ENCODE results near the gene EML6. TPM values are rescaled to one million over a fixed set of nuclear protein-coding genes. Genes with fewer than 3 reads are reported as not detected.

EML6 gene
- total RNA-seq, 1 donor from 2014 or later = 1.6 TPM

DNA sequence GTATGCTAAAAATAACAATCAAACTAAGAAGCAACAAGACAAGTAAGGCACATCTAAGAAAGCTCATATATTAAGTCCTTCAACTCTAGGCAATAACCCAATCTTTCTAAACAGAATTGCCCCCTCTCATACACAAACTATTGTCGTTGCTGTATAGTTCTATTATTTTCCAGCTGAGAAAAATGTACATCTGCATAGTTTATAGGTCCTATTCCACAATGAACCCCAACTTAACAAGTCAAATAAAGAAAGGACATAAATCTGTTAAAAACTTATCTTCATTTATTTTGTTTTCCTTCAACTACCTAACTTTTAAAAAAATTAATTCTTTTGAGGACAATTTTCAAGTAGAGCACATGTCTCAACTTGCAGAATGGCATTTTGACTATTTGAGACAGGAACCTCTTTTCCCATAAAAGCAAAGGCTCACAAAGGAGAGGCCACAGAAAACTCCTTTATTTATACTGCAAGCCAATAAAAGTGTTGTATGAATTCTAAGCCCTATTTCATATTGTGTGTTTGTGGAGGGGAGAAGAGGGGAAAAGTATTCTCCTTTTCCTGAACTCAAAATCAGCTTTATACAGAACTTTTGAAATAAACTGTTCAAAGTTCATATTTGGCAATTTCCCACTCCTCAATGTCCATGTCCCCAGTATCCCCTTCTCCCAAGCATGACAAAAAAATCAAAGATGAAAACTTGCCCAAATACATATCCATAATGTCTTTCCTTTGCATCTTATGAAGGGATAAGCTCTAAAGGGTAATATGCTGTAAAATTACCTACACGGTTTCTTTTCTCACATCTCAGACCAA is 289.4 kb downstream of the EML6 start:
- no peak for ATAC-seq
- DNase-seq (ENCODE audit: low spot score) = no peak

GRCh38 chr2:55013936-55014335 is 290.5 kb downstream of the EML6 start:
- peak; percentile 35 for ATAC-seq
- DNase-seq (ENCODE audit: low spot score) = no peak

DNA sequence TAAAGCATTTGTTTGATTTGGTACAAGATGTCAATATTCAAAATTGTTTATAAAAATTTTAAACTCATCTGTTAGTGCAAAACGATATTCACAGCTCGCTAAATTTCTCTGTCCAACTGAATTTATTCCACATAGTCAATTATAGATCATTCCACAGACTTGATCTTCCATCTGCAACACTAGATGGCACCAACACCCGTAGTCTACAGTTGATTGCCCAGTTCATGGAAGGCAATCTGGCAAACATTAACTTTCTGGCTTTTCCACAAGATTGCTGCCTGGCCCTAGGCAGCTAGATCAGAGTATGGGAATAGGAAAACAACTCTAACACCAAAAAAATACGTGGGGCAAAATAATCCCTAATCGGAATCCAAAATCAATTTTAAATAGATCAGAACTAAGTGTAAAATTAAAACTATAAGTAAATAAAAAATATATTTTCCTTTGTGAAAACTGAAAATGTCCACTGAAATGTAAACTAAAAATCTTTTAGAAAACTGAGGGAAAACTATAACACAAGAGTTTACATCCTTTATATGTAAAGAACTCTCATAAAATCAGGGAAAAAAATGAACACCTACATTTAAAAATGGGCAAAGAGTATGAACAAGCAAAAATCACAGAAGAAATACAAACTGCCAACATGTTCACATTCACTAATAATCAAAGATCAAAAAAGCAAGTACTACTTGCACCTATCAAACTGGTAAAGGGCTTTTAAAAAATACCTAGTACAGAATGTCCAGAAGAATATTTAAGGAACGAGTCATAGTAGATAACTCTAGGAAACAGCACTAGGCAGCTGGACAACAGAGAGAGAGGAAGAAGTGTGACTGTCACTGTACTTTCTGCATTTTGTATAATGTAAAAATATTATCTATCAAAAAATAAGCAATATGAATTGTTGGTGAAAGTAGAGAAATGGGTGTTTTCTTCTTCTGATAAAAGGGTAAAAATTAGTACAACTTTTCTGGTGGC is 291.8 kb downstream of the EML6 start:
- ATAC-seq = peak; percentile 80
- peak; percentile 67 for DNase-seq (ENCODE audit: low spot score)

- no peak for ATAC-seq
Observed at GRCh38 chr2:55017428-55017827, 294.0 kb downstream of the EML6 start.

DNA sequence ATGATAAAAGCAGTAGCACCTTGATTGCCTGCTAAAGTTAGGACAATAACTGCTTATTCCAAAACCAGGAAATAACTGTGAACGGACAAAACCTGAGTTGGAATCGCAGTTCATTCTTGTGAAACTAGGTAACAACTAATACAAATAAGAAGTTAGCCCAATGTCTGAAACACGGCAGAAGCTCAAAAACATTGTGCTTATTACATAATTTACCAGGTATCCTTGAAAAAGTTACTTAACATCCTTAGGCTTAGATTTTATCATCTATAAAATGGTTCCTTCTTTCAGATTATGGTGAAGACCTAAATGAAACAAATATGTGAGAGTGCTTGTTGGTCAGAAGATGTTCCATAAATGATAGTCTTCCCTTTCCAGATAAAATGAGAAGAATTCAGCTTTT is 294.4 kb downstream of the EML6 start:
- no peak for ATAC-seq

More at GRCh38 chr2:55017428-55017827, 294.0 kb downstream of the EML6 start:
- DNase-seq (ENCODE audit: low spot score) = no peak

DNA sequence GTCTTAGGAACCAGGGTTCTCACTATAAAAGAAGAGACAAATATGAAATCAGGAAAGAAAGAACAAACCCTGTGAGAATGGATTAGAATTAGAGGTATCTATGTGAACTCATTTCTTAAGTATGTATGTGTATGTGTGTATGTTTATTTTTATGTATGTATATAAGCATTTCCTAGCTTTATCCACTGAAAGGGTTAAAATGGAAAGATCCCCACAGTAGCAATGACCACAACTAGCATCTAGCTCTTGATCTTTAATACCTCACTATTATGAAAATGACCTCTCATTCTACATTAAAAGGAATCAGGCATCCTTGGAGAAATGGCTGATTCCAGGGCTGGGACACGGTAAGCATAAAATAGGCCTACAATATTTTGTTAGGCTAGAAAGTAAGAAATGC is 295.2 kb downstream of the EML6 start:
- no peak for DNase-seq (ENCODE audit: low spot score)
- ATAC-seq = no peak

More for the DNA sequence above, 294.4 kb downstream of the EML6 start:
- DNase-seq (ENCODE audit: low spot score) = no peak

GRCh38 chr2:55019526-55020258 is 296.2 kb downstream of the EML6 start:
- ATAC-seq = no peak
- no peak for DNase-seq (ENCODE audit: low spot score)
